ENCODE data around the gene PTPRT. TPM values are rescaled to one million over a fixed set of nuclear protein-coding genes. Genes with fewer than 3 reads are reported as not detected.

The PTPRT gene
- total and polyA plus RNA-seq, 4 donors, result 10.7 to 46.1 (median 32.0) TPM

GRCh38 chr20:42190084-42190483 lies 999.6 kb downstream of the PTPRT start:
- Histone ChIP-seq H3K4me3 (ENCODE audit: low read depth, low read length) (no peak overlapping the region), H3K4me1 (ENCODE audit: control insufficient read depth, insufficient read depth, low read length) (no peaks in the 10 kb centered on the region), H3K27me3 (ENCODE audit: control insufficient read depth, insufficient read depth, low read length) (no peaks in the 10 kb centered on the region), H3K36me3 (ENCODE audit: control insufficient read depth, insufficient read depth, low read length) (no peaks in the 10 kb centered on the region), H3K27ac (ENCODE audit: low read depth, low read length) (no peak overlapping the region), H3K9me3 (ENCODE audit: control insufficient read depth, insufficient read depth, low read length) (no peaks in the 10 kb centered on the region)
- DNase-seq (ENCODE audit: low read depth in 4 of 6, low spot score in 6 of 6), result no peak
- 90% methylated on average over 3 of the region's 3 CpGs for WGBS (ENCODE audit: insufficient coverage)

- no peak overlapping the region for H3K27ac ChIP-seq (ENCODE audit: low read depth, low read length)
These were observed 1003.4 kb downstream of the PTPRT start for GRCh38 chr20:42186337-42186736.

GRCh38 chr20:42183147-42183546 lies 1006.6 kb downstream of the PTPRT start:
- WGBS (ENCODE audit: insufficient coverage), result no CpG with 5 or more reads among the region's 4 CpGs
- H3K27me3 ChIP-seq (ENCODE audit: control insufficient read depth, insufficient read depth, low read length), result no peaks in the 10 kb centered on the region
- H3K36me3 ChIP-seq (ENCODE audit: control insufficient read depth, insufficient read depth, low read length), result no peaks in the 10 kb centered on the region
- no peak for DNase-seq (ENCODE audit: low read depth in 4 of 6, low spot score in 6 of 6)
- H3K4me3 ChIP-seq (ENCODE audit: low read depth, low read length), result no peak overlapping the region
- no peaks in the 10 kb centered on the region for H3K4me1 ChIP-seq (ENCODE audit: control insufficient read depth, insufficient read depth, low read length)
- H3K27ac ChIP-seq (ENCODE audit: low read depth, low read length), result no peak overlapping the region
- no peaks in the 10 kb centered on the region for H3K9me3 ChIP-seq (ENCODE audit: control insufficient read depth, insufficient read depth, low read length)

More at GRCh38 chr20:42186337-42186736, 1003.4 kb downstream of the PTPRT start:
- Histone ChIP-seq H3K27me3 (ENCODE audit: control insufficient read depth, insufficient read depth, low read length) (no peaks in the 10 kb centered on the region), H3K4me1 (ENCODE audit: control insufficient read depth, insufficient read depth, low read length) (no peaks in the 10 kb centered on the region), H3K4me3 (ENCODE audit: low read depth, low read length) (no peak overlapping the region), H3K9me3 (ENCODE audit: control insufficient read depth, insufficient read depth, low read length) (no peaks in the 10 kb centered on the region), H3K36me3 (ENCODE audit: control insufficient read depth, insufficient read depth, low read length) (no peaks in the 10 kb centered on the region)
- WGBS (ENCODE audit: insufficient coverage), result 69% methylated on average over 2 of the region's 3 CpGs
- no peak for DNase-seq (ENCODE audit: low read depth in 4 of 6, low spot score in 6 of 6)

GRCh38 chr20:42181064-42181463 lies 1008.6 kb downstream of the PTPRT start:
- H3K27me3 ChIP-seq (ENCODE audit: control insufficient read depth, insufficient read depth, low read length), result no peaks in the 10 kb centered on the region
- H3K27ac ChIP-seq (ENCODE audit: low read depth, low read length), result no peak overlapping the region
- H3K4me3 ChIP-seq (ENCODE audit: low read depth, low read length), result no peak overlapping the region
- no peaks in the 10 kb centered on the region for H3K36me3 ChIP-seq (ENCODE audit: control insufficient read depth, insufficient read depth, low read length)
- DNase-seq (ENCODE audit: low read depth in 4 of 6, low spot score in 6 of 6), result no peak
- no peaks in the 10 kb centered on the region for H3K4me1 ChIP-seq (ENCODE audit: control insufficient read depth, insufficient read depth, low read length)
- H3K9me3 ChIP-seq (ENCODE audit: control insufficient read depth, insufficient read depth, low read length), result no peaks in the 10 kb centered on the region

- DNase-seq (ENCODE audit: low read depth in 4 of 6, low spot score in 6 of 6), result peak in 1 of 6 donors; percentile 41
- no peaks in the 10 kb centered on the region for H3K4me1 ChIP-seq (ENCODE audit: control insufficient read depth, insufficient read depth, low read length)
- no peak overlapping the region for H3K27ac ChIP-seq (ENCODE audit: low read depth, low read length)
- no peaks in the 10 kb centered on the region for H3K27me3 ChIP-seq (ENCODE audit: control insufficient read depth, insufficient read depth, low read length)
- H3K9me3 ChIP-seq (ENCODE audit: control insufficient read depth, insufficient read depth, low read length), result no peaks in the 10 kb centered on the region
- H3K4me3 ChIP-seq (ENCODE audit: low read depth, low read length), result no peak overlapping the region
- WGBS (ENCODE audit: insufficient coverage), result 26% methylated on average over 3 of the region's 4 CpGs
- no peaks in the 10 kb centered on the region for H3K36me3 ChIP-seq (ENCODE audit: control insufficient read depth, insufficient read depth, low read length)
These were observed 1009.9 kb downstream of the PTPRT start for GRCh38 chr20:42179768-42180167.

- Histone ChIP-seq H3K27me3 (ENCODE audit: control insufficient read depth, insufficient read depth, low read length) (no peaks in the 10 kb centered on the region), H3K9me3 (ENCODE audit: control insufficient read depth, insufficient read depth, low read length) (no peaks in the 10 kb centered on the region), H3K27ac (ENCODE audit: low read depth, low read length) (no peak overlapping the region), H3K36me3 (ENCODE audit: control insufficient read depth, insufficient read depth, low read length) (no peaks in the 10 kb centered on the region), H3K4me1 (ENCODE audit: control insufficient read depth, insufficient read depth, low read length) (no peaks in the 10 kb centered on the region), H3K4me3 (ENCODE audit: low read depth, low read length) (no peak overlapping the region)
- WGBS (ENCODE audit: insufficient coverage), result 29% methylated on average over 1 of the region's 2 CpGs
- DNase-seq (ENCODE audit: low read depth in 4 of 6, low spot score in 6 of 6), result no peak
These were observed 1016.3 kb downstream of the PTPRT start for GRCh38 chr20:42173440-42173839.

- H3K4me1 ChIP-seq (ENCODE audit: control insufficient read depth, insufficient read depth, low read length), result no peaks in the 10 kb centered on the region
- no peaks in the 10 kb centered on the region for H3K9me3 ChIP-seq (ENCODE audit: control insufficient read depth, insufficient read depth, low read length)
- WGBS (ENCODE audit: insufficient coverage), result 82% methylated on average over 3 of the region's 7 CpGs
- H3K27me3 ChIP-seq (ENCODE audit: control insufficient read depth, insufficient read depth, low read length), result no peaks in the 10 kb centered on the region
- no peak overlapping the region for H3K4me3 ChIP-seq (ENCODE audit: low read depth, low read length)
- H3K36me3 ChIP-seq (ENCODE audit: control insufficient read depth, insufficient read depth, low read length), result peaks cover 4% of the 10 kb centered on the region
- DNase-seq (ENCODE audit: low read depth in 4 of 6, low spot score in 6 of 6), result peak in 4 of 6 donors; percentile 12 to 91 (median 54)
- no peak overlapping the region for H3K27ac ChIP-seq (ENCODE audit: low read depth, low read length)
These were observed 1025.4 kb downstream of the PTPRT start for GRCh38 chr20:42164121-42164890.

GRCh38 chr20:42161228-42161829 lies 1028.4 kb downstream of the PTPRT start:
- Histone ChIP-seq H3K27me3 (ENCODE audit: control insufficient read depth, insufficient read depth, low read length) (no peaks in the 10 kb centered on the region), H3K4me1 (ENCODE audit: control insufficient read depth, insufficient read depth, low read length) (no peaks in the 10 kb centered on the region), H3K27ac (ENCODE audit: low read depth, low read length) (no peak overlapping the region), H3K36me3 (ENCODE audit: control insufficient read depth, insufficient read depth, low read length) (peaks cover 4% of the 10 kb centered on the region), H3K4me3 (ENCODE audit: low read depth, low read length) (no peak overlapping the region), H3K9me3 (ENCODE audit: control insufficient read depth, insufficient read depth, low read length) (no peaks in the 10 kb centered on the region)
- no peak for DNase-seq (ENCODE audit: low read depth in 4 of 6, low spot score in 6 of 6)
- WGBS (ENCODE audit: insufficient coverage), result 100% methylated on average over 7 of the region's 14 CpGs

- no peak overlapping the region for H3K27ac ChIP-seq (ENCODE audit: low read depth, low read length)
- no peaks in the 10 kb centered on the region for H3K4me1 ChIP-seq (ENCODE audit: control insufficient read depth, insufficient read depth, low read length)
- no CpG with 5 or more reads among the region's 3 CpGs for WGBS (ENCODE audit: insufficient coverage)
- H3K9me3 ChIP-seq (ENCODE audit: control insufficient read depth, insufficient read depth, low read length), result no peaks in the 10 kb centered on the region
- no peak overlapping the region for H3K4me3 ChIP-seq (ENCODE audit: low read depth, low read length)
- peaks cover 4% of the 10 kb centered on the region for H3K36me3 ChIP-seq (ENCODE audit: control insufficient read depth, insufficient read depth, low read length)
- H3K27me3 ChIP-seq (ENCODE audit: control insufficient read depth, insufficient read depth, low read length), result no peaks in the 10 kb centered on the region
- no peak for DNase-seq (ENCODE audit: low read depth in 4 of 6, low spot score in 6 of 6)
These were observed 1029.9 kb downstream of the PTPRT start for GRCh38 chr20:42159808-42160207.

- no peaks in the 10 kb centered on the region for H3K4me1 ChIP-seq (ENCODE audit: control insufficient read depth, insufficient read depth, low read length)
- WGBS (ENCODE audit: insufficient coverage), result no CpG with 5 or more reads among the region's 1 CpG
- no peaks in the 10 kb centered on the region for H3K27me3 ChIP-seq (ENCODE audit: control insufficient read depth, insufficient read depth, low read length)
- H3K36me3 ChIP-seq (ENCODE audit: control insufficient read depth, insufficient read depth, low read length), result peaks cover 4% of the 10 kb centered on the region
- H3K27ac ChIP-seq (ENCODE audit: low read depth, low read length), result no peak overlapping the region
- H3K9me3 ChIP-seq (ENCODE audit: control insufficient read depth, insufficient read depth, low read length), result no peaks in the 10 kb centered on the region
- H3K4me3 ChIP-seq (ENCODE audit: low read depth, low read length), result no peak overlapping the region
- DNase-seq (ENCODE audit: low read depth in 4 of 6, low spot score in 6 of 6), result no peak
These were observed 1031.4 kb downstream of the PTPRT start for GRCh38 chr20:42158272-42158671.

All from spinal cord (tissue), 10 donors.